Endothelial cell of umbilical vein (primary cell): ENCODE data around the gene RIOK3. TPM values are rescaled to one million over a fixed set of nuclear protein-coding genes. Genes with fewer than 3 reads are reported as not detected.

Experiments
- BruUV-seq: library from RNA; stranded (reverse); fragments of 400-500 nt; replicated peaks from 2 replicates; lab custom pipeline; 2021; lab: Mats Ljungman, UMichigan
- CTCF ChIA-PET: fragments of 300-600, 350-600 bp; sonication (Branson Sonifier 250); formaldehyde crosslinking; loops from one replicate; lab custom pipeline; 2021; ENCODE audit warnings: antibody characterized with exemption, inconsistent platforms; lab: Charles Lee
- POLR2A ChIA-PET: fragments of 300-600, 350-600 bp; sonication (Branson Sonifier 250); formaldehyde crosslinking; loops from one replicate; lab custom pipeline; 2021; ENCODE audit warnings: antibody characterized with exemption, inconsistent platforms; lab: Charles Lee
- DNase-seq: peaks from one replicate; pipeline ENCODE4 v3.0.0-alpha.2; 2011; ENCODE audit warnings: low read depth, low spot score
- FAIRE-seq: peaks from 2 replicates; lab custom pipeline; 2011; peaks lifted over from hg19 to GRCh38; lab: Jason Lieb, UNC
- H2AFZ ChIP-seq: 2 replicates; pipeline ENCODE4 v1.6.0; 2012; ENCODE audit warnings: low read depth, low read length, control low read depth, inconsistent platforms
- H3K27ac ChIP-seq: 2 replicates; pipeline ENCODE4 v1.5.1; 2011; ENCODE audit warnings: low read depth, mild to moderate bottlenecking, control low read depth, low read length, moderate library complexity; ENCODE audit not compliant: insufficient read depth
- H3K27me3 ChIP-seq, 2 experiments: 2 replicates each; pipeline versions ENCODE4 v1.6.0 to v1.6.1; 2011; ENCODE audit warnings: low read length in 2 of 2, mixed read lengths in 1 of 2; ENCODE audit not compliant: control insufficient read depth in 2 of 2, insufficient read depth in 2 of 2
- H3K36me3 ChIP-seq, 2 experiments: 2 replicates in 1 of 2; 3 replicates in 1 of 2; pipeline ENCODE4 v1.5.1; 2011; ENCODE audit warnings: low read length in 2 of 2, mild to moderate bottlenecking in 1 of 2, moderate library complexity in 1 of 2; ENCODE audit not compliant: control insufficient read depth in 2 of 2, insufficient read depth in 2 of 2; ENCODE audit errors: extremely low read depth in 1 of 2
- H3K4me1 ChIP-seq: 3 replicates; pipeline ENCODE4 v1.5.1; 2011; ENCODE audit warnings: mild to moderate bottlenecking, low read length; ENCODE audit not compliant: control insufficient read depth, insufficient read depth; ENCODE audit errors: extremely low read depth
- H3K4me2 ChIP-seq: 2 replicates; pipeline ENCODE4 v1.6.1; 2011; ENCODE audit warnings: low read length, control low read depth, mixed read lengths; ENCODE audit not compliant: insufficient read depth
- H3K4me3 ChIP-seq, 3 experiments: fragments of 200-600 bp in 1 of 3; sonication (generic), shearing (Covaris generic) in 1 of 3; replicated peaks in 1 of 3; 2 replicates each; pipeline ENCODE4 v1.5.1; 2011 to 2016; ENCODE audit warnings: control low read depth in 3 of 3, low read length in 3 of 3, mild to moderate bottlenecking in 2 of 3, inconsistent platforms in 1 of 3, low read depth in 1 of 3, moderate library complexity in 1 of 3; ENCODE audit not compliant: insufficient read depth in 1 of 3
- H3K79me2 ChIP-seq: 2 replicates; pipeline ENCODE4 v1.6.0; 2012; ENCODE audit warnings: low read length, inconsistent platforms; ENCODE audit not compliant: control insufficient read depth, insufficient read depth
- H3K9ac ChIP-seq: replicated peaks from 2 replicates; pipeline ENCODE3; 2011; ENCODE audit warnings: low read length, control low read depth; ENCODE audit not compliant: insufficient read depth; ENCODE audit errors: extremely low read depth
- H3K9me1 ChIP-seq: replicated peaks from 3 replicates; pipeline ENCODE4 v1.6.0; 2011; ENCODE audit warnings: mild to moderate bottlenecking, low read length; ENCODE audit not compliant: control insufficient read depth, insufficient read depth; ENCODE audit errors: extremely low read depth
- H3K9me3 ChIP-seq: replicated peaks from 2 replicates; pipeline ENCODE4 v1.5.1; 2012; ENCODE audit warnings: low read length, inconsistent platforms; ENCODE audit not compliant: control insufficient read depth, insufficient read depth
- H4K20me1 ChIP-seq: replicated peaks from 2 replicates; pipeline ENCODE3; 2011; ENCODE audit warnings: mild to moderate bottlenecking, low read length; ENCODE audit not compliant: control insufficient read depth, insufficient read depth; ENCODE audit errors: extremely low read depth
- EZH2 ChIP-seq: IDR thresholded peaks from 2 replicates; pipeline ENCODE4 v1.6.1; 2012; ENCODE audit warnings: borderline replicate concordance, low read depth, mild to moderate bottlenecking, moderate library complexity, low read length, inconsistent platforms; ENCODE audit not compliant: severe bottlenecking
- FOS ChIP-seq: IDR thresholded peaks from 2 replicates; pipeline ENCODE4 v1.6.1; 2011; ENCODE audit warnings: mild to moderate bottlenecking, low read length, moderate library complexity, borderline replicate concordance; ENCODE audit not compliant: insufficient read depth
- GATA2 ChIP-seq: IDR thresholded peaks from 2 replicates; pipeline ENCODE4 v1.7.0; 2011; ENCODE audit warnings: low read depth, mild to moderate bottlenecking, moderate library complexity, mixed read lengths, low read length; ENCODE audit not compliant: insufficient read length, insufficient read depth
- JUN ChIP-seq: IDR thresholded peaks from 2 replicates; pipeline ENCODE4 v1.6.1; 2011; ENCODE audit warnings: borderline replicate concordance, low read depth; ENCODE audit not compliant: insufficient read length, insufficient read depth
- MYC ChIP-seq: IDR thresholded peaks from one replicate; pipeline ENCODE4 v1.6.1; 2011; ENCODE audit warnings: mild to moderate bottlenecking, low read depth, low read length
- POLR2A ChIP-seq: IDR thresholded peaks from 2 replicates; pipeline ENCODE4 v1.6.1; 2012; ENCODE audit warnings: low read depth, mild to moderate bottlenecking, control low read depth, low read length
- POLR2AphosphoS5 ChIP-seq: IDR thresholded peaks from 2 replicates; pipeline ENCODE4 v1.6.1; 2012; ENCODE audit warnings: low read depth, mild to moderate bottlenecking, control low read depth, low read length, moderate library complexity; ENCODE audit not compliant: insufficient read depth
- dilution Hi-C: fragments of 300-500 bp; cut with MboI; formaldehyde crosslinking; loops from one replicate; pipeline ENCODE4 v1.15.0; 2019; ENCODE audit warnings: low sequenced_read_pairs; ENCODE audit not compliant: extremely low pct_ligation_motif_present
- intact Hi-C: fragments of 100-400 bp; cut with micrococcal nuclease; formaldehyde crosslinking; loops from one replicate; pipeline ENCODE4 v1.10.0; 2022
- polyA plus RNA-seq, 4 experiments: library from polyadenylated mRNA; depleted of rRNA in 3 of 4; stranded (reverse) in 3 of 4; unstranded in 1 of 4; fragments of >200 nt; gene quantifications; 2 replicates each; pipeline versions ENCODE4 v1.2.1 to v1.2.3, GENCODE V29; 2011 to 2012; ENCODE audit warnings: missing spikeins in 1 of 4
- total RNA-seq: library from RNA; stranded (reverse); gene quantifications from 2 replicates; pipeline ENCODE4 v1.2.3, GENCODE V29; 2021
- TF ChIP-seq, protein P1 (sequence below): IDR thresholded peaks from 2 replicates; pipeline ENCODE4 v1.6.1; 2011; ENCODE audit not compliant: insufficient read depth, insufficient read length
- TF ChIP-seq, protein P2 (sequence below), 2 donors: IDR thresholded peaks; 1 replicate in 1 of 2; 2 replicates in 1 of 2; pipeline ENCODE4 v1.5.1; 2011; ENCODE audit warnings: low read length in 2 of 2, mild to moderate bottlenecking in 2 of 2, moderate library complexity in 2 of 2, control low read depth in 1 of 2, inconsistent platforms in 1 of 2, low read depth in 1 of 2; ENCODE audit not compliant: insufficient read depth in 1 of 2; ENCODE audit errors: extremely low read depth in 1 of 2

RIOK3 gene
- total and polyA plus RNA-seq, 2 donors (not counting 3 experiments of a cell fraction or from before 2014, with no cell fraction given): 14.8 to 50.7 TPM

- no TSS peak for BruUV-seq
- intact Hi-C loops (loop anchor here (10.0 kb wide), 1 partner anchor 601 kb away; no protein-coding TSS in a partner anchor), dilution Hi-C loops (no loop called here)
- TF ChIP-seq, protein P1, sequence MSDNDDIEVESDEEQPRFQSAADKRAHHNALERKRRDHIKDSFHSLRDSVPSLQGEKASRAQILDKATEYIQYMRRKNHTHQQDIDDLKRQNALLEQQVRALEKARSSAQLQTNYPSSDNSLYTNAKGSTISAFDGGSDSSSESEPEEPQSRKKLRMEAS: no peak
- TF ChIP-seq POLR2AphosphoS5 (no peak), FOS (no peak), GATA2 (no peak), EZH2 (no peak), POLR2A (no peak), MYC (no peak), JUN (no peak)
- TF ChIP-seq, protein P2, sequence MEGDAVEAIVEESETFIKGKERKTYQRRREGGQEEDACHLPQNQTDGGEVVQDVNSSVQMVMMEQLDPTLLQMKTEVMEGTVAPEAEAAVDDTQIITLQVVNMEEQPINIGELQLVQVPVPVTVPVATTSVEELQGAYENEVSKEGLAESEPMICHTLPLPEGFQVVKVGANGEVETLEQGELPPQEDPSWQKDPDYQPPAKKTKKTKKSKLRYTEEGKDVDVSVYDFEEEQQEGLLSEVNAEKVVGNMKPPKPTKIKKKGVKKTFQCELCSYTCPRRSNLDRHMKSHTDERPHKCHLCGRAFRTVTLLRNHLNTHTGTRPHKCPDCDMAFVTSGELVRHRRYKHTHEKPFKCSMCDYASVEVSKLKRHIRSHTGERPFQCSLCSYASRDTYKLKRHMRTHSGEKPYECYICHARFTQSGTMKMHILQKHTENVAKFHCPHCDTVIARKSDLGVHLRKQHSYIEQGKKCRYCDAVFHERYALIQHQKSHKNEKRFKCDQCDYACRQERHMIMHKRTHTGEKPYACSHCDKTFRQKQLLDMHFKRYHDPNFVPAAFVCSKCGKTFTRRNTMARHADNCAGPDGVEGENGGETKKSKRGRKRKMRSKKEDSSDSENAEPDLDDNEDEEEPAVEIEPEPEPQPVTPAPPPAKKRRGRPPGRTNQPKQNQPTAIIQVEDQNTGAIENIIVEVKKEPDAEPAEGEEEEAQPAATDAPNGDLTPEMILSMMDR (IDR thresholded peaks at IDR 0.05; ENCODE audit: extremely low read depth in 1 of 2, insufficient read depth in 1 of 2, low read depth in 1 of 2, low read length in 2 of 2): no peak
- no peak overlapping the region for H2AFZ ChIP-seq
- no peaks in the 10 kb centered on the region for H3K27me3 ChIP-seq
- H3K36me3 ChIP-seq: no peaks in the 10 kb centered on the region
- no peaks in the 10 kb centered on the region for H3K9me3 ChIP-seq
- H3K4me1 ChIP-seq: no peaks in the 10 kb centered on the region
- no peak for DNase-seq
- ChIA-PET POLR2A (no interaction called here), CTCF (interaction anchor here (1.4 kb wide), 1 partner anchor 284 kb away, joined by 4 read pairs; no protein-coding TSS in a partner anchor)
- FAIRE-seq: no peak
- no peak overlapping the region for H3K27ac ChIP-seq
- no peak overlapping the region for H3K4me2 ChIP-seq
- H4K20me1 ChIP-seq: no peaks in the 10 kb centered on the region
- no peaks in the 10 kb centered on the region for H3K9me1 ChIP-seq
- no peaks in the 10 kb centered on the region for H3K79me2 ChIP-seq
- H3K9ac ChIP-seq: no peak overlapping the region
- H3K4me3 ChIP-seq: no peak overlapping the region
Observed at GRCh38 chr18:23415515-23415914, 37.6 kb upstream of the RIOK3 start.
